Measurements from ENCODE around the gene RNF213. TPM values are rescaled to one million over a fixed set of nuclear protein-coding genes. Genes with fewer than 3 reads are reported as not detected.

The RNF213 gene
- total and polyA plus RNA-seq, 2 of the 8 experiments (the other 6 are each of a cell fraction or from before 2014, with no cell fraction given), result 33.8 to 62.8 TPM

- H3K4ac ChIP-seq (replicated peaks; ENCODE audit: insufficient read length, low read depth, low read length), result no peak overlapping the region
- H3K56ac ChIP-seq (replicated peaks; ENCODE audit: insufficient read length, low read depth, low read length), result no peak overlapping the region
- no peak overlapping the region for H2AFZ ChIP-seq (ENCODE audit: low read length)
- no peak overlapping the region for H2BK12ac ChIP-seq (ENCODE audit: low read depth, low read length)
- H3K27me3 ChIP-seq (replicated peaks in 1 of 4; ENCODE audit: control insufficient read depth in 3 of 4, extremely low read depth in 1 of 4, insufficient read depth in 3 of 4, low read length in 3 of 4), result no peaks in the 10 kb centered on the region
- H3K23me2 ChIP-seq (ENCODE audit: low read depth, low read length), result no peaks in the 10 kb centered on the region
- H4K8ac ChIP-seq (ENCODE audit: extremely low read depth, insufficient read depth, low read length), result no peak overlapping the region
- CTCF ChIA-PET (ENCODE audit: partially characterized antibody), result interaction anchor here (5.5 kb wide), 1 partner anchor 12 kb away, joined by 53 read pairs; no protein-coding TSS in a partner anchor
- no peak overlapping the region for H3K4me2 ChIP-seq (ENCODE audit: insufficient read depth in 1 of 2, low read depth in 2 of 2, low read length in 2 of 2)
- H4K5ac ChIP-seq (ENCODE audit: insufficient read length, low read depth, low read length), result no peak overlapping the region
- no peak for DNase-seq (ENCODE audit: low read depth in 1 of 2, low spot score in 2 of 2)
- H3K36me3 ChIP-seq (ENCODE audit: control insufficient read depth in 2 of 4, insufficient read depth in 4 of 4, low read length in 3 of 4), result peaks cover 10 to 75% (median 38%) of the 10 kb centered on the region in 4 experiments
- H3K27ac ChIP-seq (ENCODE audit: low read depth, low read length), result no peak overlapping the region
- no peak overlapping the region for H2BK5ac ChIP-seq (ENCODE audit: low read depth, low read length)
- H3K9ac ChIP-seq (replicated peaks in 1 of 4; ENCODE audit: extremely low read depth in 1 of 4, low read depth in 3 of 4, low read length in 3 of 4), result no peak overlapping the region
- H2BK15ac ChIP-seq (ENCODE audit: low read length), result no peak overlapping the region
- H3K14ac ChIP-seq (ENCODE audit: insufficient read length), result no peak overlapping the region
- POLR2A ChIA-PET (ENCODE audit: partially characterized antibody), result no interaction called here
- H3K4me1 ChIP-seq (replicated peaks in 1 of 4; ENCODE audit: control insufficient read depth in 3 of 4, insufficient read depth in 4 of 4, low read length in 3 of 4), result peaks cover 0 to 4% (median 0%) of the 10 kb centered on the region in 4 experiments; a peak in 3 of 7 replicates
- H3K9me3 ChIP-seq (ENCODE audit: insufficient read depth in 2 of 2, low read depth in 1 of 2, low read length in 1 of 2), result no peaks in the 10 kb centered on the region
- no peak overlapping the region for H2AK5ac ChIP-seq (ENCODE audit: low read depth, low read length)
- no peaks in the 10 kb centered on the region for H3K79me1 ChIP-seq (ENCODE audit: low read depth, low read length)
- WGBS, 2 experiments (ENCODE audit: extremely low coverage in 1 of 2, insufficient coverage in 1 of 2, insufficient read length in 1 of 2, insufficient replicate concordance in 2 of 2, low coverage in 1 of 2, low lambda C conversion rate in 2 of 2, missing lambda C conversion rate in 1 of 2), result 95% methylated on average over 22 of the region's 22 CpGs; no CpG with 5 or more reads in 1 of the 2 experiments
- H3K23ac ChIP-seq (ENCODE audit: insufficient read length), result no peak overlapping the region
- FAIRE-seq, result no peak
- H3K79me2 ChIP-seq (ENCODE audit: control insufficient read depth in 1 of 2, insufficient read depth in 2 of 2, low read length in 2 of 2), result no peaks in the 10 kb centered on the region
- H3K18ac ChIP-seq (ENCODE audit: extremely low read depth, low read length), result no peak overlapping the region
- peak overlapping the region; percentile 40 for H4K91ac ChIP-seq (replicated peaks; ENCODE audit: insufficient read length, low read length)
- peaks cover 1 to 2% of the 10 kb centered on the region in 2 experiments for H4K20me1 ChIP-seq (replicated peaks in 1 of 2; ENCODE audit: control insufficient read depth in 1 of 2, insufficient read depth in 2 of 2, low read length in 2 of 2)
- no peak overlapping the region for H2BK120ac ChIP-seq (replicated peaks; ENCODE audit: low read depth, low read length)
- H3K4me3 ChIP-seq (ENCODE audit: extremely low read depth in 1 of 4, insufficient read depth in 2 of 4, low read depth in 3 of 4, low read length in 4 of 4), result no peak overlapping the region
- H2BK20ac ChIP-seq (ENCODE audit: low read length), result no peak overlapping the region
- no peak for TF ChIP-seq E2F6 (IDR thresholded peaks at IDR 0.05)
- TF ChIP-seq CBX8 (IDR thresholded peaks at IDR 0.05; ENCODE audit: borderline replicate concordance, low read depth, low read length), result no peak
- no peak for TF ChIP-seq SIN3A (conservative IDR thresholded peaks at IDR 0.05 in 1 of 2, IDR thresholded peaks at IDR 0.05 in 1 of 2; ENCODE audit: low read depth in 1 of 2, low read length in 2 of 2)
- no peak for TF ChIP-seq SUZ12 (IDR thresholded peaks at IDR 0.05; ENCODE audit: low read length)
- no peak for TF ChIP-seq BCL11A (IDR thresholded peaks at IDR 0.05; ENCODE audit: low read depth in 2 of 2, low read length in 2 of 2)
- no peak for TF ChIP-seq CHD2 (IDR thresholded peaks at IDR 0.05; ENCODE audit: low read length)
- no peak for TF ChIP-seq TAF7 (optimal IDR thresholded peaks at IDR 0.05; ENCODE audit: borderline replicate concordance, low read depth, low read length)
- TF ChIP-seq SIX5 (IDR thresholded peaks at IDR 0.05; ENCODE audit: low read depth, low read length), result no peak
- no peak for TF ChIP-seq RNF2 (IDR thresholded peaks at IDR 0.05; ENCODE audit: borderline replicate concordance, low read depth, low read length, missing control alignments, poor library complexity, severe bottlenecking)
- no peak for TF ChIP-seq EP300 (IDR thresholded peaks at IDR 0.05; ENCODE audit: borderline replicate concordance in 1 of 2, low read depth in 2 of 2, low read length in 2 of 2)
Observed at GRCh38 chr17:80374039-80374731, 113.5 kb downstream of the RNF213 start.

All from H1 (cell line).